ENCODE data around the gene DAD1.

DNA sequence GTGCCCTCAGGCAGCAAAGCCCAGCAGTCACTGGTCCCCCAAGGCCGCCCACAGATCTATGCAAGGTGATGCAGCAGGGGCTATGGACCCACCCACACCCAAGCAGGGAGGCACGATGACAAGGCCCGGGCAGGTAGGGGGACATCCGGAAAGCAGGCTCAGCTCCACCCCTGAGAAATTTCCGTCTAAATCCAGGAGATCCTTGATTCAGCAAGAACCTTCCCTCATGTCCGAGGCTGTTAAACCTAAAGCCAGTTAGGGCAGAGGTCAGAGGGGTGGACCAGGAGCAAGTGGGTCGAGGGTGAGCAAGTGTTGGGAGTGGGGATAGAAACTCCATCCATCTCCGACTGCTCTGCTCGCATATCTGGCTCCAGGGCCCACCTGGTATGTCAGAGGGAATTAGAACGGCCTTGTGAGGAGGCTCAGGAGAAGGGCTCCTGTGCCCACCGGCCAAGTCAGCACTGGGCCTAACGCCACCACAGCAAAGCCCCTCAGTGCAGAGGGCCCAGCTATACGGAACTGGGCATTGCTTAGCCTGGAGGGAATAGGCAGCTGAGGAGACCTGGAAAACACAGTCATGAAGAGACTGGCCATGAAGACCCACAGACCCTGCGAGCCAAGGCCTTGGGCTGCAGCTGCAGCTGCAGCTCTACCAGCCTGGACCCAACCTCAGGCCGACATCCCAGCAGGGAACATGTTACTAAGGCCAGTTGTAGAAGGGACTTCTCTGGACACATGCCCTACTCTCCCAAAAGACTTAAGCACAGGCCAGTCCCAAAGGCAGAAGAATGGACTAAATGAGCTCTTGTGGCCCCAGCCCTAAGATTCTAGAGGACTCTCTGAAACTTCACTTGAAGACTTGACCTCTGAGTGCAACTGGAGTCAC is 34.3 kb downstream of the DAD1 start:
- TF ChIP-seq EZH2phosphoT487 (IDR thresholded peaks at IDR 0.05; ENCODE audit: low read depth, severe bottlenecking, unreplicated experiment) = no peak
- TF ChIP-seq, protein P1, sequence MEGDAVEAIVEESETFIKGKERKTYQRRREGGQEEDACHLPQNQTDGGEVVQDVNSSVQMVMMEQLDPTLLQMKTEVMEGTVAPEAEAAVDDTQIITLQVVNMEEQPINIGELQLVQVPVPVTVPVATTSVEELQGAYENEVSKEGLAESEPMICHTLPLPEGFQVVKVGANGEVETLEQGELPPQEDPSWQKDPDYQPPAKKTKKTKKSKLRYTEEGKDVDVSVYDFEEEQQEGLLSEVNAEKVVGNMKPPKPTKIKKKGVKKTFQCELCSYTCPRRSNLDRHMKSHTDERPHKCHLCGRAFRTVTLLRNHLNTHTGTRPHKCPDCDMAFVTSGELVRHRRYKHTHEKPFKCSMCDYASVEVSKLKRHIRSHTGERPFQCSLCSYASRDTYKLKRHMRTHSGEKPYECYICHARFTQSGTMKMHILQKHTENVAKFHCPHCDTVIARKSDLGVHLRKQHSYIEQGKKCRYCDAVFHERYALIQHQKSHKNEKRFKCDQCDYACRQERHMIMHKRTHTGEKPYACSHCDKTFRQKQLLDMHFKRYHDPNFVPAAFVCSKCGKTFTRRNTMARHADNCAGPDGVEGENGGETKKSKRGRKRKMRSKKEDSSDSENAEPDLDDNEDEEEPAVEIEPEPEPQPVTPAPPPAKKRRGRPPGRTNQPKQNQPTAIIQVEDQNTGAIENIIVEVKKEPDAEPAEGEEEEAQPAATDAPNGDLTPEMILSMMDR (IDR thresholded peaks at IDR 0.05; ENCODE audit: poor library complexity) = no peak
- no peak for TF ChIP-seq EZH2 (IDR thresholded peaks at IDR 0.05; ENCODE audit: borderline replicate concordance)
